Astrocyte (in vitro differentiated cells and primary cell): Measurements from ENCODE around the gene MAP1LC3A.

Experiments
- EZH2 ChIP-seq: IDR thresholded peaks from 2 replicates; pipeline ENCODE4 v1.6.1; 2012; ENCODE audit warnings: mild to moderate bottlenecking, low read length, inconsistent platforms; ENCODE audit not compliant: insufficient read depth
- TF ChIP-seq, protein P1 (sequence below): IDR thresholded peaks from 2 replicates; pipeline ENCODE4 v1.5.1; 2011; ENCODE audit warnings: low read depth, mild to moderate bottlenecking, inconsistent platforms, low read length, moderate library complexity; ENCODE audit not compliant: insufficient read depth

DNA sequence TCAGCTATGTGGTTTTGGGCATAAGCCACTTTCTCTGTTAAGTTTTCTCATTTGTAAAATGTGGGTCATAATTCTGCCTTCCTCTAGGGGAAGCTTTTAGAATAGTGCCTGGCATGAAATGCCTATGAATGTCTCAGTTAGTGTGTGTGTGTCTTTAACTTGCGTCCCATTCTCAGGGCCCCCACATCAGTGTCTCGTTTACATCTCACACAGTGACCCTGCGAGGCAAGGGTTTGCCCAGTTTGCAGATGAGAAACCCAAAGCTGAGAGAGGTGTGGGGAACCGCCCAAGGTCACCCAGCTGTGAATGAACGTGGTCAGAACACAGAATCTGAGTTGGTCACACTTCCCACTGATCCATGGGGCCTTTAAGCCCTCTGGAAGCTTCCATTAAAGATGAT, 28.2 kb upstream of the MAP1LC3A start:
- TF ChIP-seq, protein P1, sequence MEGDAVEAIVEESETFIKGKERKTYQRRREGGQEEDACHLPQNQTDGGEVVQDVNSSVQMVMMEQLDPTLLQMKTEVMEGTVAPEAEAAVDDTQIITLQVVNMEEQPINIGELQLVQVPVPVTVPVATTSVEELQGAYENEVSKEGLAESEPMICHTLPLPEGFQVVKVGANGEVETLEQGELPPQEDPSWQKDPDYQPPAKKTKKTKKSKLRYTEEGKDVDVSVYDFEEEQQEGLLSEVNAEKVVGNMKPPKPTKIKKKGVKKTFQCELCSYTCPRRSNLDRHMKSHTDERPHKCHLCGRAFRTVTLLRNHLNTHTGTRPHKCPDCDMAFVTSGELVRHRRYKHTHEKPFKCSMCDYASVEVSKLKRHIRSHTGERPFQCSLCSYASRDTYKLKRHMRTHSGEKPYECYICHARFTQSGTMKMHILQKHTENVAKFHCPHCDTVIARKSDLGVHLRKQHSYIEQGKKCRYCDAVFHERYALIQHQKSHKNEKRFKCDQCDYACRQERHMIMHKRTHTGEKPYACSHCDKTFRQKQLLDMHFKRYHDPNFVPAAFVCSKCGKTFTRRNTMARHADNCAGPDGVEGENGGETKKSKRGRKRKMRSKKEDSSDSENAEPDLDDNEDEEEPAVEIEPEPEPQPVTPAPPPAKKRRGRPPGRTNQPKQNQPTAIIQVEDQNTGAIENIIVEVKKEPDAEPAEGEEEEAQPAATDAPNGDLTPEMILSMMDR, result no peak
- no peak for TF ChIP-seq EZH2
